Ovary (tissue), 3 donors: Measurements from ENCODE around the gene BAG3.

Experiments used
- CTCF ChIP-seq, 3 donors: fragments of 450-650 bp in 2 of 3; fragments of 200-600 bp in 1 of 3; IDR thresholded peaks; one replicate each; pipeline versions ENCODE4 v1.5.1 to v1.8.0; 2016 to 2022; ENCODE audit warnings: antibody characterized with exemption in 3 of 3, mild to moderate bottlenecking in 1 of 3
- POLR2A ChIP-seq: fragments of 450-650 bp; IDR thresholded peaks from one replicate; pipeline ENCODE4 v1.6.1; 2017; ENCODE audit warnings: antibody characterized with exemption, mild to moderate bottlenecking, moderate library complexity
- donor health status: DM: no; HTN: no; CAD: no.

- no peak for TF ChIP-seq CTCF (IDR thresholded peaks at IDR 0.05)
- TF ChIP-seq POLR2A: no peak
Measured at GRCh38 chr10:119691726-119692125, 40.5 kb downstream of the BAG3 start.
